ENCODE data around the gene TXNDC5. TPM values are rescaled to one million over a fixed set of nuclear protein-coding genes. Genes with fewer than 3 reads are reported as not detected.
A peak's percentile ranks its signal among the peaks of the same experiment; 100 is the strongest.

TXNDC5 gene
- total and polyA plus RNA-seq, 9 of the 15 experiments (the other 6 are each of a cell fraction or from before 2014, with no cell fraction given): 33.9 to 156 (median 137) TPM

- TF ChIP-seq KAT2B (IDR thresholded peaks at IDR 0.05; ENCODE audit: low read depth, low read length) (no peak), PBX2 (CRISPR knock-in tag; IDR thresholded peaks at IDR 0.05; ENCODE audit: low read depth) (no peak), PBX2 (tag; conservative IDR thresholded peaks at IDR 0.05; ENCODE audit: low read depth) (peak; percentile 70), NBN (IDR thresholded peaks at IDR 0.05; ENCODE audit: low read depth) (peak; percentile 53; the same call in 1 of the 2 replicates), USF1 (CRISPR knock-in tag; IDR thresholded peaks at IDR 0.05) (no peak), SRSF7 (optimal IDR thresholded peaks at IDR 0.05; ENCODE audit: low read depth, low read length) (no peak), ZNF589 (CRISPR knock-in tag; IDR thresholded peaks at IDR 0.05; ENCODE audit: low read depth) (peak; percentile 69; the same call in 1 of the 2 replicates)
- TF ChIP-seq, protein P1, sequence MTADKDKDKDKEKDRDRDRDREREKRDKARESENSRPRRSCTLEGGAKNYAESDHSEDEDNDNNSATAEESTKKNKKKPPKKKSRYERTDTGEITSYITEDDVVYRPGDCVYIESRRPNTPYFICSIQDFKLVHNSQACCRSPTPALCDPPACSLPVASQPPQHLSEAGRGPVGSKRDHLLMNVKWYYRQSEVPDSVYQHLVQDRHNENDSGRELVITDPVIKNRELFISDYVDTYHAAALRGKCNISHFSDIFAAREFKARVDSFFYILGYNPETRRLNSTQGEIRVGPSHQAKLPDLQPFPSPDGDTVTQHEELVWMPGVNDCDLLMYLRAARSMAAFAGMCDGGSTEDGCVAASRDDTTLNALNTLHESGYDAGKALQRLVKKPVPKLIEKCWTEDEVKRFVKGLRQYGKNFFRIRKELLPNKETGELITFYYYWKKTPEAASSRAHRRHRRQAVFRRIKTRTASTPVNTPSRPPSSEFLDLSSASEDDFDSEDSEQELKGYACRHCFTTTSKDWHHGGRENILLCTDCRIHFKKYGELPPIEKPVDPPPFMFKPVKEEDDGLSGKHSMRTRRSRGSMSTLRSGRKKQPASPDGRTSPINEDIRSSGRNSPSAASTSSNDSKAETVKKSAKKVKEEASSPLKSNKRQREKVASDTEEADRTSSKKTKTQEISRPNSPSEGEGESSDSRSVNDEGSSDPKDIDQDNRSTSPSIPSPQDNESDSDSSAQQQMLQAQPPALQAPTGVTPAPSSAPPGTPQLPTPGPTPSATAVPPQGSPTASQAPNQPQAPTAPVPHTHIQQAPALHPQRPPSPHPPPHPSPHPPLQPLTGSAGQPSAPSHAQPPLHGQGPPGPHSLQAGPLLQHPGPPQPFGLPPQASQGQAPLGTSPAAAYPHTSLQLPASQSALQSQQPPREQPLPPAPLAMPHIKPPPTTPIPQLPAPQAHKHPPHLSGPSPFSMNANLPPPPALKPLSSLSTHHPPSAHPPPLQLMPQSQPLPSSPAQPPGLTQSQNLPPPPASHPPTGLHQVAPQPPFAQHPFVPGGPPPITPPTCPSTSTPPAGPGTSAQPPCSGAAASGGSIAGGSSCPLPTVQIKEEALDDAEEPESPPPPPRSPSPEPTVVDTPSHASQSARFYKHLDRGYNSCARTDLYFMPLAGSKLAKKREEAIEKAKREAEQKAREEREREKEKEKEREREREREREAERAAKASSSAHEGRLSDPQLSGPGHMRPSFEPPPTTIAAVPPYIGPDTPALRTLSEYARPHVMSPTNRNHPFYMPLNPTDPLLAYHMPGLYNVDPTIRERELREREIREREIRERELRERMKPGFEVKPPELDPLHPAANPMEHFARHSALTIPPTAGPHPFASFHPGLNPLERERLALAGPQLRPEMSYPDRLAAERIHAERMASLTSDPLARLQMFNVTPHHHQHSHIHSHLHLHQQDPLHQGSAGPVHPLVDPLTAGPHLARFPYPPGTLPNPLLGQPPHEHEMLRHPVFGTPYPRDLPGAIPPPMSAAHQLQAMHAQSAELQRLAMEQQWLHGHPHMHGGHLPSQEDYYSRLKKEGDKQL (CRISPR knock-in tag; IDR thresholded peaks at IDR 0.05; ENCODE audit: borderline replicate concordance): peak; percentile 80
- TF ChIP-seq, protein P2, sequence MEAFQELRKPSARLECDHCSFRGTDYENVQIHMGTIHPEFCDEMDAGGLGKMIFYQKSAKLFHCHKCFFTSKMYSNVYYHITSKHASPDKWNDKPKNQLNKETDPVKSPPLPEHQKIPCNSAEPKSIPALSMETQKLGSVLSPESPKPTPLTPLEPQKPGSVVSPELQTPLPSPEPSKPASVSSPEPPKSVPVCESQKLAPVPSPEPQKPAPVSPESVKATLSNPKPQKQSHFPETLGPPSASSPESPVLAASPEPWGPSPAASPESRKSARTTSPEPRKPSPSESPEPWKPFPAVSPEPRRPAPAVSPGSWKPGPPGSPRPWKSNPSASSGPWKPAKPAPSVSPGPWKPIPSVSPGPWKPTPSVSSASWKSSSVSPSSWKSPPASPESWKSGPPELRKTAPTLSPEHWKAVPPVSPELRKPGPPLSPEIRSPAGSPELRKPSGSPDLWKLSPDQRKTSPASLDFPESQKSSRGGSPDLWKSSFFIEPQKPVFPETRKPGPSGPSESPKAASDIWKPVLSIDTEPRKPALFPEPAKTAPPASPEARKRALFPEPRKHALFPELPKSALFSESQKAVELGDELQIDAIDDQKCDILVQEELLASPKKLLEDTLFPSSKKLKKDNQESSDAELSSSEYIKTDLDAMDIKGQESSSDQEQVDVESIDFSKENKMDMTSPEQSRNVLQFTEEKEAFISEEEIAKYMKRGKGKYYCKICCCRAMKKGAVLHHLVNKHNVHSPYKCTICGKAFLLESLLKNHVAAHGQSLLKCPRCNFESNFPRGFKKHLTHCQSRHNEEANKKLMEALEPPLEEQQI (IDR thresholded peaks at IDR 0.05): peak; percentile 90; the same call in 1 of the 2 replicates
- TF ChIP-seq, protein P3, sequence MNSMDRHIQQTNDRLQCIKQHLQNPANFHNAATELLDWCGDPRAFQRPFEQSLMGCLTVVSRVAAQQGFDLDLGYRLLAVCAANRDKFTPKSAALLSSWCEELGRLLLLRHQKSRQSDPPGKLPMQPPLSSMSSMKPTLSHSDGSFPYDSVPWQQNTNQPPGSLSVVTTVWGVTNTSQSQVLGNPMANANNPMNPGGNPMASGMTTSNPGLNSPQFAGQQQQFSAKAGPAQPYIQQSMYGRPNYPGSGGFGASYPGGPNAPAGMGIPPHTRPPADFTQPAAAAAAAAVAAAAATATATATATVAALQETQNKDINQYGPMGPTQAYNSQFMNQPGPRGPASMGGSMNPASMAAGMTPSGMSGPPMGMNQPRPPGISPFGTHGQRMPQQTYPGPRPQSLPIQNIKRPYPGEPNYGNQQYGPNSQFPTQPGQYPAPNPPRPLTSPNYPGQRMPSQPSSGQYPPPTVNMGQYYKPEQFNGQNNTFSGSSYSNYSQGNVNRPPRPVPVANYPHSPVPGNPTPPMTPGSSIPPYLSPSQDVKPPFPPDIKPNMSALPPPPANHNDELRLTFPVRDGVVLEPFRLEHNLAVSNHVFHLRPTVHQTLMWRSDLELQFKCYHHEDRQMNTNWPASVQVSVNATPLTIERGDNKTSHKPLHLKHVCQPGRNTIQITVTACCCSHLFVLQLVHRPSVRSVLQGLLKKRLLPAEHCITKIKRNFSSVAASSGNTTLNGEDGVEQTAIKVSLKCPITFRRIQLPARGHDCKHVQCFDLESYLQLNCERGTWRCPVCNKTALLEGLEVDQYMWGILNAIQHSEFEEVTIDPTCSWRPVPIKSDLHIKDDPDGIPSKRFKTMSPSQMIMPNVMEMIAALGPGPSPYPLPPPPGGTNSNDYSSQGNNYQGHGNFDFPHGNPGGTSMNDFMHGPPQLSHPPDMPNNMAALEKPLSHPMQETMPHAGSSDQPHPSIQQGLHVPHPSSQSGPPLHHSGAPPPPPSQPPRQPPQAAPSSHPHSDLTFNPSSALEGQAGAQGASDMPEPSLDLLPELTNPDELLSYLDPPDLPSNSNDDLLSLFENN (IDR thresholded peaks at IDR 0.05; ENCODE audit: low read depth in 2 of 2, low read length in 2 of 2): peak in 1 of 2 experiments; percentile 93; a peak in 2 of 4 replicates
These were observed 11.3 kb downstream of the TXNDC5 start (continued) for GRCh38 chr6:7899101-7899888.
